Activated naive CD8-positive, alpha-beta T cell (primary cell): ENCODE results near the gene PIEZO2.

Experiments
- H3K27ac Mint-ChIP-seq: one replicate; pipeline ENCODE4 v1.8.0; 2021; ENCODE audit warnings: mixed read lengths
- H3K27me3 Mint-ChIP-seq: one replicate; pipeline ENCODE4 v1.8.0; 2021; ENCODE audit warnings: mixed read lengths
- H3K36me3 Mint-ChIP-seq: one replicate; pipeline ENCODE4 v1.8.0; 2021; ENCODE audit warnings: mixed read lengths
- H3K4me1 Mint-ChIP-seq: one replicate; pipeline ENCODE4 v1.8.0; 2021; ENCODE audit warnings: low read depth, mixed read lengths
- H3K4me3 Mint-ChIP-seq: one replicate; pipeline ENCODE4 v1.8.0; 2021; ENCODE audit warnings: mild to moderate bottlenecking, mixed read lengths
- H3K9me3 Mint-ChIP-seq: one replicate; pipeline ENCODE4 v1.8.0; 2021; ENCODE audit warnings: low read depth, mixed read lengths

The PIEZO2 gene

DNA sequence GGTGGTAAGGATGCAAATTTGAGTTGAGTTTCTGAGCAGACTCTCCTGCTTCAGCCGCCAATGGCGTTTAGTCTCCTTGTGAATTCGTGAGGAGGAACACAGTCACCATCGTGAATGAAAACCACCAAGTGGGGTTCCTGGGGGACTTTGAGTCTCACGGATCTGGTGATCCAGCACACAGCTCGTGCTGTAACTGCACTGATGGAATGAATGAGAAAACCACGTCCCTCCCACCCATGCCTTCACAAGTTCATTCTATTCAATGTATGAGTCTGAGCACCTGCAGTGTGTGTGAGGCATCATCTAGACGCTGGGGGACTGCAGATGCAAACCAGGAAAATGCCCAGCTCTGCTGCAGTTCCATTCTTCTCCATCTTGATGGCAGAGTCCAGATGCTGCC, 127.9 kb downstream of the PIEZO2 start:
- Mint-ChIP-seq H3K27me3 (no peaks in the 10 kb centered on the region), H3K9me3 (no peaks in the 10 kb centered on the region), H3K4me3 (no peak overlapping the region), H3K36me3 (no peaks in the 10 kb centered on the region), H3K4me1 (no peaks in the 10 kb centered on the region), H3K27ac (no peak overlapping the region)

DNA sequence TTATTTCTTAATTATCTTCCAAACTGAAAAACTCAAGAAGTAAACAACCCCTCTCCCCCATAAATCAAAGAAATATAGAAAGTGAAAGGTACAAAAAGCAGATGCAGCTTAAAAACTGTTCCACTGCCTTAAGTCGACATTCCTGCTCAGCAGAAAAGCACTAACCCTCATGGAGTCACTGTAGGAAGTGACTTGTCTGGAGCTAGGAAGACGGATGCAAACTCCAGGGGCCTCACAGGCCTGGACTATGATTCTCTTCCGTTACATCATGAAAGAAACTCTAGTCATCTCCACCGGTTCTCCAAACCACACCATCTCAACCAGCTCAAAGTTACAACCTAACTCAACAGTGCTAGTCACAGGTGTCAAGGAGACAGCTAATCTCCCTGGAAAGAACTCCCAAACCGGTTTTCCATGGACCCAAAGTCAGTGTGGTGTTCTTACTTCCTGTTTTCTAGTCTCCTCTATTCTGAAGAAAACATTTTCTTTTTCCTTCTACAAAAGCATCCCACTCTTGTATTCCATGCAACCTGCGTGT, 128.4 kb downstream of the PIEZO2 start:
- H3K36me3 Mint-ChIP-seq = no peaks in the 10 kb centered on the region
- H3K9me3 Mint-ChIP-seq = no peaks in the 10 kb centered on the region
- H3K4me1 Mint-ChIP-seq = no peaks in the 10 kb centered on the region
- no peak overlapping the region for H3K27ac Mint-ChIP-seq
- H3K27me3 Mint-ChIP-seq = peaks cover under 1% of the 10 kb centered on the region
- no peak overlapping the region for H3K4me3 Mint-ChIP-seq

DNA sequence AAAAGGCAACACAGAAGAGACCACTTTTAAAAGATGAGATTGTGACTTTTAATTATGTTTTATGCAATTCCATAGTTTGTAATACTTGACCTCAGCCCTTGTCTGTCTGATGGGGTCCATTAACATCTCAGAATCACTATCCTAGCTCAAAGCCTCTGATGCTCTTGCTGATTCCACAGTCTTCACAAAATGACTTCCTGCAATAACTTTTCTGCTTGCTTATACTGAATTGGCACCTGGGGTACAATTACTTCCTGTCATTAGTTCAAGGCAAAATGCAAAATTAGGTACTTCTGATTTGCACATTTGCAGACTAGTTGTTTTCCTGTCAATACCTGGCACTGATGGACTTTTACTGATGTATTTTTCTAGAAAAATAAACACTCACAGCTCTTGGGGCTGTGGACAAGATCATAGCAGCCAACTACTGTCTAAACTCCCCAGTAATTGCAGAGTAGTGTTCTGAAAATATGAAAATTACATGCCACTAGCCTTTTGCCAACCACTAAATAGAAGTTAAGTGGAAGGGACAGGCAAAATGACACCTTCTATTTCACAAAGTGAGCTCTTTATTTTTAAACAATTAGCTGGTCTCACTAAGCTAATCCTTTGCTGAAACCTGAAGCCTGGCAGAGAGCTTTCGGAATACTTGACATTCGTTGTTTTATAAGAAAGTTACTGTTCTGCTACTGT, 129.1 kb downstream of the PIEZO2 start:
- H3K36me3 Mint-ChIP-seq = no peaks in the 10 kb centered on the region
- H3K4me1 Mint-ChIP-seq = no peaks in the 10 kb centered on the region
- H3K9me3 Mint-ChIP-seq = no peaks in the 10 kb centered on the region
- peaks cover 2% of the 10 kb centered on the region for H3K27me3 Mint-ChIP-seq
- H3K4me3 Mint-ChIP-seq = no peak overlapping the region
- H3K27ac Mint-ChIP-seq = no peak overlapping the region

DNA sequence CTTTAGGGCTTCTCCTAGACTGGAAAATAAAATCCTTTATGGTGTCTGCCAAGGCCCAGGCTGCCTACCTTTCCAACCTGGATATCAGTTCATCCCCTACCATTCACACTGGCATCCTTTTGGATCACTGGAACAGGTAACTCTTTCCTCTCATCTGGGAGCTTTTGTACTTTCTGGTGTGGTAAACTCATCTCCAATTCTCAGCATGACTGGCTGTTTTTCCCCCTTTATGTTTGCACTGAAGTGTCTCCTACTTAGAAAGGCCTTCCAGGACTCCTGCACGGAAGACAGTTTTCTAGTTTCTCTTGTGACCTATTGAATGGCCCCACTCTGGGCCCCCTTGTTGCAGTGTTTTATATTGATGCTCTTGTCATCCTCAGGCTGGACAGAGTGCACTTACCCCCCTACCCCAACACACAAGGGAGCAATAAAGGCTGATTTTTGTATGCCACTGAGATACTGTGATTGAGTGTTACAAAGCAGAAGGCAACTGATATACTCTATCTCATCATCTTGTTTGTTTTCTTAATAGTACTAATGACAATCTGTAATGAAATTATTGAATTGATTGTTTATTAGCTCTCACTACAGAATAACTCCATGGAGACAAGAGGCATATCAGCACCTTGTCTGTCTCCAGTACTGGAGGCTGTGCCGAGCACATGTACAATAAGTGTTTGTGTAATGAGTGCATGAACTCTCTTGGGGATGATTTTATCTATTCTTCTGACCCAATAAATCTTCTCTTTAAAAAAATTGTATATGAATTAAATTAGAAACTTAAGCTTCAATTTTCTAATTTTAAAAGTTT, 129.9 kb downstream of the PIEZO2 start:
- Mint-ChIP-seq H3K4me1 (no peaks in the 10 kb centered on the region), H3K27ac (no peak overlapping the region)

DNA sequence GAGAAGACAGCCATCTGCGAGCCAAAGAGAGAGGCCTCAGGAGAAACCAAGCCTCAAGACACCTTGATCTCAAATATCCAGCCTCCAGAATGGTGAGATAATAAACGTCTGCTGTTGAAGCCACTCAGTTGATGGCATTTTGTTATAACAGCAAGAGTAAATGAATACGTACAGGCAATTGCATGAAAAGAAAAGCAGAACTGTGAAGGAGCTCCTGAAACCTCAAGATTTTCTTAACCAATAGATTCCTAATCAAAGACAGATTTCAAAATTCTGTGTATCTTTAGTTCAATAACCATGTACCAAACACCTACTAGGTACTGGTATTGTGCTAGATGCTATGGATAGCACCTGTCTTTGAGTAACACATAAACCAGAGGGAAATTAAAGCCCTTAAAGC, 139.5 kb downstream of the PIEZO2 start:
- Mint-ChIP-seq H3K9me3 (no peaks in the 10 kb centered on the region), H3K36me3 (no peaks in the 10 kb centered on the region), H3K4me1 (no peaks in the 10 kb centered on the region), H3K27ac (no peak overlapping the region), H3K4me3 (no peak overlapping the region), H3K27me3 (no peaks in the 10 kb centered on the region)

More for the DNA sequence above, 129.9 kb downstream of the PIEZO2 start:
- Mint-ChIP-seq H3K4me3 (no peak overlapping the region), H3K36me3 (no peaks in the 10 kb centered on the region), H3K9me3 (no peaks in the 10 kb centered on the region), H3K27me3 (peaks cover 2% of the 10 kb centered on the region)

DNA sequence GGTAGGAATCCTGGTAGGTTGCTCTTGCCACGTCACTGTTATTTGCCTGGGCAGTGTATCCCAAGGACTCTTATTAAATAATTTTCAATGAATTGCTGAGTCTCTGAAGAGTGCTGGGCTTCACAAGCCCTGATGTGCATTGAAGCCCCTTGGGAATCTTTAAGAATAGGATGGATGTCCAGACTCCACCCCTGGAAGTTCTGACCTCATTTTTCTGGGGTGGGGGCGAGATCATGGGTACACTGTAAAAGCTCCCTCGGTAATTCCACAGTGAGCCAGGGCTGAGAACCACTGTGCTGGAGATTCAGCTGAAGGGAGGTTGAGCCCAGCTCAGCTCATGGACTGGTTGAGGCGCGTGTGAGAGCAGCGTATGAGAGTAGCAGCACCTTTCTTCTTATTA, 140.2 kb downstream of the PIEZO2 start:
- Mint-ChIP-seq H3K4me3 (no peak overlapping the region), H3K4me1 (no peaks in the 10 kb centered on the region), H3K27me3 (no peaks in the 10 kb centered on the region), H3K36me3 (no peaks in the 10 kb centered on the region), H3K27ac (no peak overlapping the region), H3K9me3 (no peaks in the 10 kb centered on the region)

DNA sequence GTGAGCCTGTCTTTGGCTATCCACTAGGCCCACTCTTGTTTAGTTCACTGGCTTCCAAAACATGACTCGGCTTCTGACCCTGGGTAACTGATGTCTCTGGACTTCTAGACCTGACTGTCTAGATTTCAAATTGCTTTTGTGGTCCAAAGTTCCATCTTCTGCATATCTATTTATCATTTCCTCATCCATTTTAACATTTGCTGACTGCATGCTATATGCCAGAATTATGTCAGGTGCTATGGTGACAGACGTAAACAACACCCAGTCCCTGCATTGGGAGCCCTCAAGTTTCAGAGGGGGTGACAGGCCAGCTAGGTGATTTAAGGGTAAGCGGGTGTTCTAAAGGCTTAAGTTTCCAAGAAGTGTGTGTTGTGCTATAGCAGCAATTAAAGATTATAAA, 140.9 kb downstream of the PIEZO2 start:
- H3K9me3 Mint-ChIP-seq = no peaks in the 10 kb centered on the region
- no peaks in the 10 kb centered on the region for H3K4me1 Mint-ChIP-seq
- no peaks in the 10 kb centered on the region for H3K36me3 Mint-ChIP-seq
- H3K4me3 Mint-ChIP-seq = no peak overlapping the region
- no peak overlapping the region for H3K27ac Mint-ChIP-seq
- no peaks in the 10 kb centered on the region for H3K27me3 Mint-ChIP-seq

DNA sequence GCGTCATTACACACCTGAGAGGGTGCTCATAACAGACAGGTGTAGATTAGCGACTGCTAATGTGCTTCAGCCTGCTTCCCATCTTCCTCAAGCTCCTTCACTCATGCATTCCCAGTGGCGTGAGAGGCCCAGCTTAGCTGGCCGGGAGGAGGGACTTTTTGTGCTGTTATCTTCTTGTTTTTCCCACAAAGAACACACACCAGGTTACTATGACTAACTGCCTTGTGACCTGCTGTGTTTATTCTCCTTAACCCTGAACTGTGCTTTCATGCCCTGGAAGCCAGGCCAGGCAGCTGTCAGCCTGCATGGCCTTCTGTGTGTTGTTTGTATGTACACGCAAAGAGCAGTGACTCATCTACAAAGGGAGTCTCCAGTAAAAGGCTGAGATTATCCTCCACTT, 143.8 kb downstream of the PIEZO2 start:
- H3K4me3 Mint-ChIP-seq = no peak overlapping the region
- no peaks in the 10 kb centered on the region for H3K9me3 Mint-ChIP-seq
- no peaks in the 10 kb centered on the region for H3K27me3 Mint-ChIP-seq
- H3K4me1 Mint-ChIP-seq = no peaks in the 10 kb centered on the region
- H3K36me3 Mint-ChIP-seq = no peaks in the 10 kb centered on the region
- H3K27ac Mint-ChIP-seq = no peak overlapping the region

DNA sequence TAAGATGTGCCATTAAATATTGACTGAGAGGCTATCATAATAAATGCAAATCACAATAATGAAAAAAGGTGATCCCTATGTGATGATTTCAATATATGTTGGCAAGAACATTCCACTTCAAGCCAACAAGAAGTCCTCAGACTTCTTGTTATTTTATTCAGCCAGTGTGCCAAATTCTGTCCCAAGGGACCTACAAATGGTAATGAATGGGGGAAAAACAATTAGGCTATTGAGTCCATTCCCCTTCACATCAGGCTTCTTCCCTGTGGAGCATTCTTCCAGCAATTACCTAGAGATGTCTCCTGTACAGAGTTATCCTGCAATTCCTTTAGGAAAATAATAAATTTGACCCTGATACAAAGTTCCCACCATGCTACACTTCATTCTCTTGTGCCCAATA, 144.4 kb downstream of the PIEZO2 start:
- H3K27me3 Mint-ChIP-seq = no peaks in the 10 kb centered on the region
- no peaks in the 10 kb centered on the region for H3K9me3 Mint-ChIP-seq
- no peak overlapping the region for H3K4me3 Mint-ChIP-seq
- H3K27ac Mint-ChIP-seq = no peak overlapping the region
- no peaks in the 10 kb centered on the region for H3K36me3 Mint-ChIP-seq
- no peaks in the 10 kb centered on the region for H3K4me1 Mint-ChIP-seq

DNA sequence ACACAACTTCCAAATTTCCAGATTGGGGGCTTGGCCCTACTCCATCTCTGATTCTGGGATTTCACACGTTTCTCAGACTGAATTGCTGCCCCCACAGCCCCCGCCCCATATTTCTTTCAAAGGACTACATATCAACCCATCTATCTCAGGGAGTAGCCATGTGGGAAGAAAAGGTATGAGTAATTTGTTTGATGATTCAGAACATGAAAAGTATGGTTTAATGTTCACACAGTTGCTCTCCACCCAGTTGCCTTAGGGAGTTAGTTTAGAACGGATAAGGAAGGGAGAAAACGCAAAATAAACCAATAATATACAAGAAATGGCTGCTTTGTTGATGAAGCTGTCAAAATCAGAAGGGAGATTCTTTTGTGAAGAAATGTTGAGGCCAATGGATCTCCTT, 145.1 kb downstream of the PIEZO2 start:
- Mint-ChIP-seq H3K4me3 (no peak overlapping the region), H3K9me3 (no peaks in the 10 kb centered on the region), H3K27me3 (no peaks in the 10 kb centered on the region), H3K27ac (no peak overlapping the region), H3K36me3 (no peaks in the 10 kb centered on the region), H3K4me1 (no peaks in the 10 kb centered on the region)

DNA sequence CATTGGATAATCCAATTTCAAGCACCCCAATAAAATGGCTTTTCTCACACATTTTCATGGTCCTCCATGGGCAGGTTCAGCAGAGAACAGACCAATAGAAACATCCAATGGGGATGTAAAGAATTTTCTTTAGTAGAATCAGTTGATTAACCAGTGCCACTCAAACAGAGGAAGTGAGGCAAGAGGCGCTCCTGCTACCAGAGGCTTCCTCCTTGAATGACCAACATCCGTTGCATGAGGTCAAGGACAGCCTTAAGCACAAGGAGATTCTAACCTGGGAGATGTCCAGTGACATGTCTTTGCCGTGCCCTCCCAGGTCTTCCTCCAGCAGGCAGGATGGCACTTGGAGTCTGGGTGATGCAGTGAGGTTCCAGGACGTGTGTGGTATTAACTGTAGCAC, 146.6 kb downstream of the PIEZO2 start:
- Mint-ChIP-seq H3K4me1 (no peaks in the 10 kb centered on the region), H3K27ac (no peak overlapping the region), H3K36me3 (no peaks in the 10 kb centered on the region), H3K27me3 (no peaks in the 10 kb centered on the region), H3K9me3 (no peaks in the 10 kb centered on the region), H3K4me3 (no peak overlapping the region)

DNA sequence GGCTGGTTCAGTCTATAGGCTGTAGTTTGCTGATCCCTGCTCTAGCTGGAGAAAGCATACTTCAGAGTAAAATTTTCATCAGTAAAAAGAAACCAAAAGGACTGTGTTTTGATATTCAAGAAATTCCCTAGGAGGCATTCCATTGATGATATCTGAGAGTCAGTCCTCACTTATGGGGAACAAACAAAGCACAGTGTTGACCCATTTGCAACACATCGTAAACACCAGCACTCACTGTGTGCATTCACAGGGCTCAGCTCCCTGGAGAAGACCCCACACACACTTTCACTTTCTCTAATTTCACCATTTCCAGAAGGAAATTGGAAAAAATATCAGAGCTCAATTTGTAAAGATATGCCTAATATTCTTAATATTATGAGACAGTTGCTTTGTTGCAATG, 147.1 kb downstream of the PIEZO2 start:
- Mint-ChIP-seq H3K4me1 (no peaks in the 10 kb centered on the region), H3K27ac (no peak overlapping the region), H3K27me3 (no peaks in the 10 kb centered on the region), H3K4me3 (no peak overlapping the region), H3K36me3 (no peaks in the 10 kb centered on the region), H3K9me3 (no peaks in the 10 kb centered on the region)

DNA sequence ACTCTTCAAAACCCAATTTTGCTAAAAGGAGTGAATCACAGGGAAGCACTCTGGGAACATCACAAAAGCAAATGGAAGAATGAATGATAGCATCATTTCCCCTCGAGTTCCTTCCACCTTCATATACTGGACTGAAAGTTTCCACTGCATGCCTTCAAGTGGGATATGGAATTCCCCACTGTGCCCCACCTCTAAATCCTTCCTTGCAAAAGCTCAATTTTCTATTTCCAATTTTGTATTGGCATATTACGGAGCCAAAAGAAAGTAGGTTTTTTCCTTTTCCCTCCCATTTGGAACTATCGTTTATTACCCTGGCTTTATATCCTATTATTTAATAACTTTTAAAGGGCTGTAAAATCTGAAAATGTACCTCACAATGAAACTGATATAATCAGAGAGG, 149.3 kb downstream of the PIEZO2 start:
- H3K4me3 Mint-ChIP-seq = no peak overlapping the region
- peaks cover 2% of the 10 kb centered on the region for H3K36me3 Mint-ChIP-seq
- H3K27me3 Mint-ChIP-seq = peaks cover 1% of the 10 kb centered on the region
- H3K4me1 Mint-ChIP-seq = no peaks in the 10 kb centered on the region
- peaks cover 7% of the 10 kb centered on the region for H3K9me3 Mint-ChIP-seq
- H3K27ac Mint-ChIP-seq = no peak overlapping the region

DNA sequence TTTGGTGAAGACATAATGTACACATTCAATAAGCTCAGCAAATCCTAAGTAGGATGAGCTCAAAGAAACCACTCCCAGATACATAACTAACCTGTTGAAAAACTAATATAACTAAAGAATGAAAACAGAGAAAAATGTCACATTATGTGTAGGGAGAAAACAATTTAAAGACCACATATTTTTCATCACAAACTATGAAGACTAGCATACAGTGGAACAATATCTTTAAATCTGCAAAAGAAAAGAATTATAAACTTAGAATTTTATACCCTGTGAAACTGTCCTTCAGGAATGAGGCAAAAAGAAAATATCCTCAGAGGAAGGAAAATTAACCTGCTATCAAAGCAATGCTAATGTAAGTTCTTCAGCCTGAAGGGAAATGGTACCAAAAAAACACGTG, 151.5 kb downstream of the PIEZO2 start:
- Mint-ChIP-seq H3K4me1 (no peaks in the 10 kb centered on the region), H3K36me3 (peaks cover 2% of the 10 kb centered on the region), H3K27me3 (peaks cover 1% of the 10 kb centered on the region), H3K27ac (no peak overlapping the region), H3K4me3 (no peak overlapping the region), H3K9me3 (peaks cover 15% of the 10 kb centered on the region)

DNA sequence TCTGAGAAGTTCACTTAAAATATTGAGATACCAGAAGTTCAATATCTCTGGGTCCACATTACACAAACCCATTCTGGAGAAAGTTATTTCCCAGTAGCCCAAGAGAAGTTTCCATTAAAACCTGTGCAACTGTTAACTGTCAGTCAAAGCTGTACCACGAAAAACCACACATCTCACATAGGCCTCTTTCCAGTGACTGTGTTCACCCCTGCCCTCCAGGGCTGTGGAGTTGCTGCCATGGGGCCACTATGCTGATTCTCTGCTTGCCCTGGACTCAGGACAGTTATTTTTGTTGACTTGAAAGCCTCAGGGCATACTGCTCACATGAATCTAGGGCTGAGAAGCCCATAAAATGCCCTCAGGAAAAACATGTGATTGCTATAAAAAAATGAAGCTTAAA, 153.8 kb downstream of the PIEZO2 start:
- no peak overlapping the region for H3K4me3 Mint-ChIP-seq
- H3K27me3 Mint-ChIP-seq = peaks cover 1% of the 10 kb centered on the region
- H3K4me1 Mint-ChIP-seq = no peaks in the 10 kb centered on the region
- peaks cover 25% of the 10 kb centered on the region for H3K9me3 Mint-ChIP-seq
- H3K36me3 Mint-ChIP-seq = peaks cover 2% of the 10 kb centered on the region
- no peak overlapping the region for H3K27ac Mint-ChIP-seq
